Limb (tissue), 2 donors: ENCODE measurements around the gene CCT3.
A peak's percentile ranks its signal among the peaks of the same experiment; 100 is the strongest.
"Not testable (repeated sequence)": the region's sequence is repeated elsewhere in the genome, so short reads cannot be mapped to it uniquely, and the experiment has no call there.

ENCODE experiments used
- DNase-seq, 2 donors: peaks; one replicate each; pipeline ENCODE4 v3.0.0-alpha.2; 2016; ENCODE audit errors: extremely low spot score in 2 of 2

The CCT3 gene

GRCh38 chr1:156368889-156369684, 31.0 kb upstream of the CCT3 start, which contains the start of gene RHBG:
Gene RHBG, plus strand, starts transcription at chr1:156369211. Its CDS starts 39 bp downstream, at chr1:156369250.
- no peak for DNase-seq

GRCh38 chr1:156368157-156368658, 30.1 kb upstream of the CCT3 start:
- no peak for DNase-seq

GRCh38 chr1:156367383-156368156, 29.5 kb upstream of the CCT3 start:
- no peak for DNase-seq

- no peak for DNase-seq
Measured at GRCh38 chr1:156366378-156367166, 28.5 kb upstream of the CCT3 start.

- no peak for DNase-seq
Measured at GRCh38 chr1:156365754-156366153, 27.7 kb upstream of the CCT3 start.

GRCh38 chr1:156360534-156360933, 22.4 kb upstream of the CCT3 start:
- DNase-seq, result no peak

- no peak for DNase-seq
Measured at GRCh38 chr1:156359973-156360372, 21.9 kb upstream of the CCT3 start.

- DNase-seq, result no peak
Measured at GRCh38 chr1:156359249-156359648, 21.2 kb upstream of the CCT3 start.

- DNase-seq, result no peak
Measured at GRCh38 chr1:156358641-156359040, 20.5 kb upstream of the CCT3 start.

- no peak for DNase-seq
Measured at GRCh38 chr1:156357977-156358376, 19.9 kb upstream of the CCT3 start.

GRCh38 chr1:156356875-156357534, 18.9 kb upstream of the CCT3 start:
- DNase-seq, result peak in 1 of 2 donors; percentile 54

- no peak for DNase-seq
Measured at GRCh38 chr1:156356262-156356874, 18.3 kb upstream of the CCT3 start.

- DNase-seq, result not testable (repeated sequence)
Measured at GRCh38 chr1:156352481-156352880, 14.4 kb upstream of the CCT3 start.

- DNase-seq, result no peak
Measured at GRCh38 chr1:156347331-156347730, 9.2 kb upstream of the CCT3 start.

GRCh38 chr1:156346636-156347035, 8.5 kb upstream of the CCT3 start:
- DNase-seq, result no peak

GRCh38 chr1:156346035-156346434, 7.9 kb upstream of the CCT3 start:
- not testable (repeated sequence) for DNase-seq

- DNase-seq, result no peak
Measured at GRCh38 chr1:156344409-156344808, 6.3 kb upstream of the CCT3 start.

GRCh38 chr1:156342166-156342955, 4.3 kb upstream of the CCT3 start:
- no peak for DNase-seq

GRCh38 chr1:156337888-156338179, 258 bp downstream of the CCT3 start:
- DNase-seq, result no peak
